ENCODE data around the gene CD226. TPM values are rescaled to one million over a fixed set of nuclear protein-coding genes. Genes with fewer than 3 reads are reported as not detected.

Gene CD226
- polyA plus RNA-seq, 1 of the 3 experiments (the other 2 are of a cell fraction) = 0.56 TPM

DNA sequence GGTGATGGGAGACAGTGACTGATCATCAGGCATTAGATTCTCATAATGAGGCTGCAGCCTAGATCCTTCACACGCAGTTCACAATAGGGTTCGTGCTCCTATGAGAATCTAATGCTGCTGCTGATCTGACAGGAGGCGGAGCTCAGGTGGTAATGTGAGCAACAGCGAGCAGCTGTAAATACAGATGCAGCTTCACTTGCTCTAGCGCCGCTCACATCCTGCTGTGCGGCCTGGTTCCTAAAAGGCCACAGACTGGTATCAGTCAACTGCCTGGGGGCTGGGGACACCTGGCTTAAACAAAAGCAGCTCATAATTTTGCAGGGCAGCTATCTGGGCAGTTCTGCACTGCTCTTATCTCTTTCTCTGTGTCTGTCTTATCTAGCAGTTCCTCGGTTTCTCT is 20.4 kb upstream of the CD226 start:
- Histone ChIP-seq H3K9me2 (no peaks in the 10 kb centered on the region), H3K4me1 (ENCODE audit: control insufficient read depth in 1 of 2, insufficient read depth in 2 of 2, low read depth in 1 of 2, low read length in 1 of 2) (peaks cover 0 to 3% of the 10 kb centered on the region in 2 experiments; a peak in 1 of 4 replicates), H3K9me3 (peaks cover 4% of the 10 kb centered on the region; the same call in 1 of the 2 replicates), H3K4me3 (ENCODE audit: low read depth in 2 of 2, low read length in 1 of 2) (no peak overlapping the region), H3K9ac (no peak overlapping the region), H4K20me1 (ENCODE audit: insufficient read depth) (no peaks in the 10 kb centered on the region), H3F3A (replicated peaks; ENCODE audit: insufficient read depth) (no peaks in the 10 kb centered on the region), H3K4me2 (no peak overlapping the region), H2AFZ (ENCODE audit: low read depth) (no peak overlapping the region), H3K27me3 (ENCODE audit: insufficient read depth) (no peaks in the 10 kb centered on the region), H3K36me3 (replicated peaks in 1 of 2; ENCODE audit: control insufficient read depth in 1 of 2, insufficient read depth in 2 of 2, low read length in 1 of 2) (peaks cover 0 to 4% of the 10 kb centered on the region in 2 experiments), H3K27ac (ENCODE audit: low read depth in 2 of 2, low read length in 1 of 2) (peak overlapping the region in 1 of 2 experiments; percentile 67; a peak in 1 of 4 replicates), H3K79me2 (ENCODE audit: insufficient read depth) (no peaks in the 10 kb centered on the region)
- 83% methylated on average over 8 of the region's 8 CpGs for WGBS (ENCODE audit: low lambda C conversion rate)
- CTCF ChIA-PET = interaction anchor here (0.6 to 1.4 kb wide), 3 partner anchors 12 to 1121 kb away, joined by 3 read pairs; no protein-coding TSS in a partner anchor
- POLR2A ChIA-PET = interaction anchor here (1.1 kb wide), 1 partner anchor 13 kb away, joined by 3 read pairs; no protein-coding TSS in a partner anchor
- DNase-seq = peak; percentile 28
- TF ChIP-seq POLR2AphosphoS5 (IDR thresholded peaks at IDR 0.05; ENCODE audit: low read depth, low read length) (no peak), RFX5 (IDR thresholded peaks at IDR 0.05; ENCODE audit: low read length) (no peak), ELF1 (IDR thresholded peaks at IDR 0.05) (no peak), SMC3 (IDR thresholded peaks at IDR 0.05; ENCODE audit: low read depth, low read length) (no peak), GATA2 (CRISPR knock-in tag; IDR thresholded peaks at IDR 0.05) (peak; percentile 63; the same call in 1 of the 2 replicates), FOSL2 (IDR thresholded peaks at IDR 0.05; ENCODE audit: borderline replicate concordance, low read depth) (no peak), SIN3A (IDR thresholded peaks at IDR 0.05; ENCODE audit: borderline replicate concordance, low read depth, low read length) (no peak), MEF2A (IDR thresholded peaks at IDR 0.05; ENCODE audit: borderline replicate concordance, low read depth) (no peak), NFIC (IDR thresholded peaks at IDR 0.05; ENCODE audit: borderline replicate concordance) (no peak), TCF12 (IDR thresholded peaks at IDR 0.05) (no peak), YY1 (IDR thresholded peaks at IDR 0.05; ENCODE audit: low read depth) (no peak), FOXJ3 (CRISPR knock-in tag; IDR thresholded peaks at IDR 0.05) (no peak), EP300 (IDR thresholded peaks at IDR 0.05; ENCODE audit: borderline replicate concordance in 1 of 2, low read depth in 1 of 2, low read length in 1 of 2) (peak in 1 of 2 experiments; percentile 74; a peak in 2 of 4 replicates), TAF1 (IDR thresholded peaks at IDR 0.05; ENCODE audit: borderline replicate concordance, low read depth, low read length) (no peak), JUND (IDR thresholded peaks at IDR 0.05) (no peak), RXRA (IDR thresholded peaks at IDR 0.05; ENCODE audit: borderline replicate concordance, low read depth) (no peak), GABPA (IDR thresholded peaks at IDR 0.05; ENCODE audit: low read depth) (no peak), MXI1 (IDR thresholded peaks at IDR 0.05; ENCODE audit: low read depth, low read length) (no peak), FOXM1 (IDR thresholded peaks at IDR 0.05; ENCODE audit: low read depth) (no peak), TEAD4 (IDR thresholded peaks at IDR 0.05; ENCODE audit: borderline replicate concordance, insufficient read depth) (no peak), CHD2 (IDR thresholded peaks at IDR 0.05; ENCODE audit: low read length, partially characterized antibody) (peak; percentile 19), RCOR1 (IDR thresholded peaks at IDR 0.05; ENCODE audit: low read length) (peak; percentile 69)
- TF ChIP-seq, protein P1, sequence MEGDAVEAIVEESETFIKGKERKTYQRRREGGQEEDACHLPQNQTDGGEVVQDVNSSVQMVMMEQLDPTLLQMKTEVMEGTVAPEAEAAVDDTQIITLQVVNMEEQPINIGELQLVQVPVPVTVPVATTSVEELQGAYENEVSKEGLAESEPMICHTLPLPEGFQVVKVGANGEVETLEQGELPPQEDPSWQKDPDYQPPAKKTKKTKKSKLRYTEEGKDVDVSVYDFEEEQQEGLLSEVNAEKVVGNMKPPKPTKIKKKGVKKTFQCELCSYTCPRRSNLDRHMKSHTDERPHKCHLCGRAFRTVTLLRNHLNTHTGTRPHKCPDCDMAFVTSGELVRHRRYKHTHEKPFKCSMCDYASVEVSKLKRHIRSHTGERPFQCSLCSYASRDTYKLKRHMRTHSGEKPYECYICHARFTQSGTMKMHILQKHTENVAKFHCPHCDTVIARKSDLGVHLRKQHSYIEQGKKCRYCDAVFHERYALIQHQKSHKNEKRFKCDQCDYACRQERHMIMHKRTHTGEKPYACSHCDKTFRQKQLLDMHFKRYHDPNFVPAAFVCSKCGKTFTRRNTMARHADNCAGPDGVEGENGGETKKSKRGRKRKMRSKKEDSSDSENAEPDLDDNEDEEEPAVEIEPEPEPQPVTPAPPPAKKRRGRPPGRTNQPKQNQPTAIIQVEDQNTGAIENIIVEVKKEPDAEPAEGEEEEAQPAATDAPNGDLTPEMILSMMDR (IDR thresholded peaks at IDR 0.05) = no peak
- TF ChIP-seq, protein P2, sequence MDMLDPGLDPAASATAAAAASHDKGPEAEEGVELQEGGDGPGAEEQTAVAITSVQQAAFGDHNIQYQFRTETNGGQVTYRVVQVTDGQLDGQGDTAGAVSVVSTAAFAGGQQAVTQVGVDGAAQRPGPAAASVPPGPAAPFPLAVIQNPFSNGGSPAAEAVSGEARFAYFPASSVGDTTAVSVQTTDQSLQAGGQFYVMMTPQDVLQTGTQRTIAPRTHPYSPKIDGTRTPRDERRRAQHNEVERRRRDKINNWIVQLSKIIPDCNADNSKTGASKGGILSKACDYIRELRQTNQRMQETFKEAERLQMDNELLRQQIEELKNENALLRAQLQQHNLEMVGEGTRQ (IDR thresholded peaks at IDR 0.05; ENCODE audit: borderline replicate concordance, low read depth, low read length) = no peak
- TF ChIP-seq, protein P3, sequence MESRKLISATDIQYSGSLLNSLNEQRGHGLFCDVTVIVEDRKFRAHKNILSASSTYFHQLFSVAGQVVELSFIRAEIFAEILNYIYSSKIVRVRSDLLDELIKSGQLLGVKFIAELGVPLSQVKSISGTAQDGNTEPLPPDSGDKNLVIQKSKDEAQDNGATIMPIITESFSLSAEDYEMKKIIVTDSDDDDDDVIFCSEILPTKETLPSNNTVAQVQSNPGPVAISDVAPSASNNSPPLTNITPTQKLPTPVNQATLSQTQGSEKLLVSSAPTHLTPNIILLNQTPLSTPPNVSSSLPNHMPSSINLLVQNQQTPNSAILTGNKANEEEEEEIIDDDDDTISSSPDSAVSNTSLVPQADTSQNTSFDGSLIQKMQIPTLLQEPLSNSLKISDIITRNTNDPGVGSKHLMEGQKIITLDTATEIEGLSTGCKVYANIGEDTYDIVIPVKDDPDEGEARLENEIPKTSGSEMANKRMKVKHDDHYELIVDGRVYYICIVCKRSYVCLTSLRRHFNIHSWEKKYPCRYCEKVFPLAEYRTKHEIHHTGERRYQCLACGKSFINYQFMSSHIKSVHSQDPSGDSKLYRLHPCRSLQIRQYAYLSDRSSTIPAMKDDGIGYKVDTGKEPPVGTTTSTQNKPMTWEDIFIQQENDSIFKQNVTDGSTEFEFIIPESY (IDR thresholded peaks at IDR 0.05; ENCODE audit: borderline replicate concordance, low read depth) = no peak
- TF ChIP-seq, protein P4, sequence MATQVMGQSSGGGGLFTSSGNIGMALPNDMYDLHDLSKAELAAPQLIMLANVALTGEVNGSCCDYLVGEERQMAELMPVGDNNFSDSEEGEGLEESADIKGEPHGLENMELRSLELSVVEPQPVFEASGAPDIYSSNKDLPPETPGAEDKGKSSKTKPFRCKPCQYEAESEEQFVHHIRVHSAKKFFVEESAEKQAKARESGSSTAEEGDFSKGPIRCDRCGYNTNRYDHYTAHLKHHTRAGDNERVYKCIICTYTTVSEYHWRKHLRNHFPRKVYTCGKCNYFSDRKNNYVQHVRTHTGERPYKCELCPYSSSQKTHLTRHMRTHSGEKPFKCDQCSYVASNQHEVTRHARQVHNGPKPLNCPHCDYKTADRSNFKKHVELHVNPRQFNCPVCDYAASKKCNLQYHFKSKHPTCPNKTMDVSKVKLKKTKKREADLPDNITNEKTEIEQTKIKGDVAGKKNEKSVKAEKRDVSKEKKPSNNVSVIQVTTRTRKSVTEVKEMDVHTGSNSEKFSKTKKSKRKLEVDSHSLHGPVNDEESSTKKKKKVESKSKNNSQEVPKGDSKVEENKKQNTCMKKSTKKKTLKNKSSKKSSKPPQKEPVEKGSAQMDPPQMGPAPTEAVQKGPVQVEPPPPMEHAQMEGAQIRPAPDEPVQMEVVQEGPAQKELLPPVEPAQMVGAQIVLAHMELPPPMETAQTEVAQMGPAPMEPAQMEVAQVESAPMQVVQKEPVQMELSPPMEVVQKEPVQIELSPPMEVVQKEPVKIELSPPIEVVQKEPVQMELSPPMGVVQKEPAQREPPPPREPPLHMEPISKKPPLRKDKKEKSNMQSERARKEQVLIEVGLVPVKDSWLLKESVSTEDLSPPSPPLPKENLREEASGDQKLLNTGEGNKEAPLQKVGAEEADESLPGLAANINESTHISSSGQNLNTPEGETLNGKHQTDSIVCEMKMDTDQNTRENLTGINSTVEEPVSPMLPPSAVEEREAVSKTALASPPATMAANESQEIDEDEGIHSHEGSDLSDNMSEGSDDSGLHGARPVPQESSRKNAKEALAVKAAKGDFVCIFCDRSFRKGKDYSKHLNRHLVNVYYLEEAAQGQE (IDR thresholded peaks at IDR 0.05; ENCODE audit: low read depth, low read length) = no peak
- TF ChIP-seq, protein P5, sequence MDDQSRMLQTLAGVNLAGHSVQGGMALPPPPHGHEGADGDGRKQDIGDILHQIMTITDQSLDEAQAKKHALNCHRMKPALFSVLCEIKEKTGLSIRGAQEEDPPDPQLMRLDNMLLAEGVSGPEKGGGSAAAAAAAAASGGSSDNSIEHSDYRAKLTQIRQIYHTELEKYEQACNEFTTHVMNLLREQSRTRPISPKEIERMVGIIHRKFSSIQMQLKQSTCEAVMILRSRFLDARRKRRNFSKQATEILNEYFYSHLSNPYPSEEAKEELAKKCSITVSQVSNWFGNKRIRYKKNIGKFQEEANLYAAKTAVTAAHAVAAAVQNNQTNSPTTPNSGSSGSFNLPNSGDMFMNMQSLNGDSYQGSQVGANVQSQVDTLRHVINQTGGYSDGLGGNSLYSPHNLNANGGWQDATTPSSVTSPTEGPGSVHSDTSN (IDR thresholded peaks at IDR 0.05) = no peak
